Activated naive CD8-positive, alpha-beta T cell treated with anti-CD3 and anti-CD28 coated beads, Interleukin-2, amount 50 U/mL, for 16 hours (primary cell): ENCODE measurements around the gene SLC16A8.

Experiments
- DNase-seq: peaks from one replicate; pipeline ENCODE4 v3.0.0-alpha.2; 2020; ENCODE audit warnings: low read depth, low spot score

The SLC16A8 gene

DNA sequence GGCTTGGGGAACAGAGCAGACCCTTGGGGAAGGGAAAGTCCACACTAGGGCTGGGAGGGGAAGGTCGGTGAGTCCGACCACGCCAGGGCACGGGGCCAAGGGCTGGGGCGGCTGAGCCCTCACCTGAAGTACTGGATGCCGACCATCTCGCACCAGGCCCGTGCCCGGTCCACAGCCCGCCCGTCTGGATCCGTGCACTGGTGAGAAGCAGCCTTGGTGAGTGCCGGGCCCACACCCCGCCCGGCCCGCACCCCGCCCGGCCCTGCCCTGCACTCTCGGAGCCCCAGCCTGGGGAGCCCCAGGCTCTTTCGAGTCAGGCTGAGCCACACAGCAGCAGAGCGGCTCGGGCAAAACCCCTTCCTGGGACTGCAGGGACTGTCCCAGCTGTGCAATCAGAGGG is 28.4 kb upstream of the SLC16A8 start:
- no peak for DNase-seq

DNA sequence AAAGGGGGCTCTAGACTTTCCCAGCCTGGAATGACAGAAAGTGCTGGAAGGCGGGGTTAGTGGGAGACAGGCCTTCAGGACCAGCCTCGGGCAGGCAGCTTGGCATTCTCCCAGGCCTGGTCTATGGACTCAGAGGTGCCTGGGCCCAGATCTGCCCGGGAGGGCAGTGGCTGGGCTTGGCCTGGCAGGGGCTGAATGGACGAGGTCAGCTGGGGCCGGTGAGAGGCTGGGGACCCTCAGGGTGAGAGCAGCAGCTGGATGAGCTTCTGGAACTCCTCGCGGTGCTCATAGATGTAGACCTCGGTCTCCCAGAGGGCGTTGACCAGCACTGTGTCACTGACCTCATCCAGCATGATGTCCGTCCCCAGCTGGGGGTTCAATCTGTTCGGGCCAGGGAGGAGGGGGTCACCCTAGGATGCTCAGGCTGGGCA is 28.0 kb upstream of the SLC16A8 start:
- no peak for DNase-seq

DNA sequence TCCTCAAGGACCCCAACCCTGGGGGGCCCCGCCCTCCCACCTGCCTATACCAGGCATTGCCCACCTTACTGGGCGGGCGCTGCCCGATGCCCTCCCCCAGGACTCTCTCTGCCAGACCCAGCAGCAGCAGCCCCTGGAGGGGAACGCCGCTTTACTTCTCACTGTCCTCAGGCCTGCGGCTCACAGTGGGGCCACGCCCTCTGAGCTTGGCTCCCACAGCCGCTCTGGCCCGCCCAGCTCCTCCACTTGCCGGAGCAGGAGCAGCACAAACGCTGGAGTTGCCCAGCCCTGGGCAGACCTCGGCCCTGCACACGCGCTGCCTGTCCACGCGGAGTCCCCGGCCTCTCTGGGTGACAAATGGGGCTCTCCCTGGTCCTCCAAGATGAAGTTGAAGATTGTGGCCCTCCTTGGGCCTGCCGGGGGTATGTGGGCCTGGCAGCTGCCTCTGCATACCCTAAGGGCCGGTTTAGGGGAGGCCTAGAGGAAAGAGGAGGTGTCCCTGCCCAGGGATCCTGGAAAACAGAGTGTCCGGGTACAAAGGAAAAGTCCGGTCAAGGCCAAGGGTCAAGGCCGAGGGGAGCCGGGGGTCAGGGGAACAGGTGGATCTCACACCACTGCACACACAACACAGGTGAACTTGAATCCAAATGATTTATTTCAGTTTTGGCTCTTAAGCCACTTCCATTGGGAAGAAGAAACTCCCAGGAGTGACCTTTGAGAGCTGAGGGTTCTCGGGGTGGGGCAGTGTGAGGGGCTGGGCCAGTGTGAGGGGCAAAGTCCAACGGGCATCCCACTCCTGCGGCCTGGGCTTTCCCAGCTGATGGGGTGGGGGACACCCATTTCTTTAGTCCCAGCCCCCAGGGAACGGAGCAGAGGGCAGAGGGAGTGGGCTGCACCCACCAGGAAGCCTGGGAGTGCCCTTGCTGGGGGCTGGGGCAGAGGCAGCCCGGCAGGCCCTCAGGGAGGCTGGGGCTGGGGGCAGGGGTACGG is 27.2 kb upstream of the SLC16A8 start:
- DNase-seq, result no peak

DNA sequence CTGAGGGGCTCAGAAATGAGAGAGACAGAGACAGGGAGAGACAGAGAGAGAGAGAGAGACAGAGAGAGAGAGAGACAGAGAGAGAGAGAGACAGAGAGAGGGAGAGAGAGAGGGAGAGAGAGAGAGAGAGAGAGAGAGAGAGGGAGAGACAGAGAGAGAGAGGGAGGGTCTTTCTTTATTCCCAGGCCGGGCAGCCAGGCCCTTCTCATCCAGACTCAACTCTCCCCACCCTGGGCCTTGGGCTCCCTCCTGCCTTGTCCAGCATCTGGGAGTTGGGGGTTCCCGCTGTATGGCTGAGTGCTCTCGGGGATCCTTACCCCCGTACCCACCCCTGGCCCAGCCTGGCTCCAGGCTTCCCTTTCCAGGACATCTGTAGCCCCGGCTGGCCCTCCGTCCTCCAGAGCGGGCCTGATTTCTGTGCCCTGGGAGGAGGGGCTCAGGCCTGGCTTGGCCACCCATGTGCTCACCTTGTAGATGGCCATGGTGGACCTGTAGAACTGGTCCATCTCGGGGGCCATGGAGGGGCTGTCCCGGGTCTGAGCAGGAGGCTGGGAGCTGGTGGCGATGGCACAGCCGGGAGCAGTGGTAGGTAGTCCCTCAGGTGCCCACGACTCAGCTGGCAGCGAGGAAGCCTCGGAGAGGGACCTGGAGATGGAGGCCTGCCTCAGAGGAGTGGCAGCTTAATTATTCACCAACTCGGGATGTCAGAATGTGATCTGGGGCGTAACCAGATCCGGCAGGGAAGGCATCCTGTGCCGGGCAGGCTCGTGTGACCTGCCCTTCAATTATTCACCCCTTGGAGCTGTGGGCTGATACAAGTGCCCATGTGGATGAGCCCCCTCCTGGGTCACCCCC is 26.3 kb upstream of the SLC16A8 start, which contains the start of gene BAIAP2L2:
BAIAP2L2 (minus strand) TSS at position 677 of the 855 bp plus-strand sequence; CDS start at position 518, 159 bp downstream.
- no peak for DNase-seq

DNA sequence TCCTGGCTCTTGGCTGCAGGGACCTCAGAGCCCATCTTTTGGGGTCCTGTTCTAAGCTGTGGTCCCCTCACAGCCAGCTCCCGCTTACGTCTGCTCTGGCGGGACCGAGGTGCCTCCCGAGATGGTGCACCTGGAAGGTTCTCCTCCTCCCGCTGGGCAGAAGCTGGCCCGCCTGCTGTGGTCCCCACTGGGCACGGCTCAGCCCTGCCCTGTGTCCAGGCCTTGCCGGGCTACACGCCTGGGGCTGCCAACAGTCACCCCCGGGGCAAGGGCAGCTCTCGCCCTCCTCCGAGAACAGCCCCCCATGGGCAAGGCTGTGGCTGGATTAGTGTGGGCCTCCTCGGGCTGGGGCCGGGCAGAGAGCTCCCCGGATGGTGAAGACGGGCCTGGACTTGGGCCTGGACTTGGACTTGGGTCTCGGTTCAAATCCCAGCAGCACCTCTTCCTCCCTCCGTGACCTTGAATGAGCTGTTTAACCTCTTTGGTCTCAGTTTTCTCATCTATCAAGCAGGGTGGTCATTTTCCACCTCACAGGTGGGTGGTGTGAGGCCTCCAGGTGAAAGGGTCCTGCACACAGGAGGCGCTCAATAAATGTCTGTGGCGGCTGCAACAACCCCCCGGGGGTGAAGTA is 25.5 kb upstream of the SLC16A8 start:
- no peak for DNase-seq

DNA sequence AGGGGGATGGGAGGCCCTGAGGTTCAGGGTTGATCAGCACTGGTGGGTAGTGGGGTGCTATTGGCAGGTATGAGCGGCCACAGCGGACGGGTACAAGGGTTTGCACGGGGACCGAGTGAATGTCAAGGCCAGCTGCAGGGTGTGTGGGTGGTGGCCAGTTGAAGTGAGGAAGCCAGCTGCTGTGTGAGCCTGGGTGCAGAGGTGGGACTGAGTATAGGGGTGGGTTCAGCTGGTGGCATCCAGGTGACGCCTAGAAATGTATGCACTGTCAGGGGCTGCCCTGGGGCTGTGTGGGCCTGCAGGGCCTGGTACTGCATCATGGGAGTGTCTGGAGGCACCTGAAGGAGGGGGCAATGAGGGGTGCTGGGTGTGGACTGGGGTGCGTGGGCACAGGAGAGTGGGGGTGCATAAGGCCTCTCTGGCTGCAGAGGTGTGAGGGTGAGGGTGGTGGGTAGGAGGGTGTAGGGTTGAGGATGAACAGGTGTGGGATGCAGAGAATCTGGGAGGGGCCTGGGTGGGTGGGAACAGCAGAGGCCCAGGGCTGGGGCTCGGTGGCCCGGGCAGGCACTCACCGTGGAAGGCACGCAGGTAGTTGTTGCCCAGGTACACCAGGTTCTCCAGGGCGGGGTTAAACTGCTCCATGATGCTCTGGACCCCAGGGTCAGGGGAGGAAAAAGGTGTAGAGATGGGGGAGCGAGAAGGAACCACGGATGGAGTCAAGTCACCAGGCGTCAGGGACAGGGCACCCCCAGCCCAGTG is 24.8 kb upstream of the SLC16A8 start:
- no peak for DNase-seq

DNA sequence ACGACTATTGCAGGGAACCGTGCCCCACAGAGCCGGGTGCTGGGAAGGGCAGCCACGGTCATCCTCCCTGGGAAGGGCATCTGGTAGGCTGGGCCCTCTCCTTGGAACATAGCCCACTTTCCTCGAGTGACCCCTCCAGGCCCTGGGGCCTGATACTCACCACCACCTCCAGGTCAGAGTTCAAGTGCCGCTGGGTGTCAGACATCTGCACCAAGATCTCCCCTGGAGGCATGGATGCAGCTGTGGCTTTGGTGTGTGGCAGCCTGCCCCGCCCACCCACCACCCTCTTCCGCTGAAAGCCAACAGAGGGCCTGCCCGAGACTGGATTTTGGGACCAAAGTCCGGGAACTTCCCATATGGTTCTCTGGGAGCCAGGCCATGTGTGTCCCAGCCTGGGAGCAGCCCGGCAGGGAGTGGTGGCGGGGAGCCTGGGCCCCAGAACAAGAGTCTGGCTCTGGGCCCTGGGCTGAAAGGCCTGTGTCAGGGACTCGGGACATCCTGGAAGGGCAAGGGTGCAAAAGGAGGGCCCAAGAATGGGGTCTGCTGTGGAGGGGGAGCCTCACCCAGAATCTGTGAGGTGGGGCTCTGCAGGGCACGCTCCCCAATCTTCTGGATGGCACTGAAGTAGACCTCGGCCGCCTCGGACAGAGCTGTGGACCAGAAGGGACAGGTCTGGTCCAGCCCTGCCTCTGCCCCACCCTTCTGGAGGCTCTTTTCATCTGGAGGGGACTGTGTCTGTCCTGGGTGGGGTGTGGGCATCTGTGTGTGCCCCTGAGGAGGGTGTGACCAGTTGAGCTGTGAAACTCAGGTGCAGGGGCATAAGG is 23.9 kb upstream of the SLC16A8 start:
- DNase-seq, result no peak

DNA sequence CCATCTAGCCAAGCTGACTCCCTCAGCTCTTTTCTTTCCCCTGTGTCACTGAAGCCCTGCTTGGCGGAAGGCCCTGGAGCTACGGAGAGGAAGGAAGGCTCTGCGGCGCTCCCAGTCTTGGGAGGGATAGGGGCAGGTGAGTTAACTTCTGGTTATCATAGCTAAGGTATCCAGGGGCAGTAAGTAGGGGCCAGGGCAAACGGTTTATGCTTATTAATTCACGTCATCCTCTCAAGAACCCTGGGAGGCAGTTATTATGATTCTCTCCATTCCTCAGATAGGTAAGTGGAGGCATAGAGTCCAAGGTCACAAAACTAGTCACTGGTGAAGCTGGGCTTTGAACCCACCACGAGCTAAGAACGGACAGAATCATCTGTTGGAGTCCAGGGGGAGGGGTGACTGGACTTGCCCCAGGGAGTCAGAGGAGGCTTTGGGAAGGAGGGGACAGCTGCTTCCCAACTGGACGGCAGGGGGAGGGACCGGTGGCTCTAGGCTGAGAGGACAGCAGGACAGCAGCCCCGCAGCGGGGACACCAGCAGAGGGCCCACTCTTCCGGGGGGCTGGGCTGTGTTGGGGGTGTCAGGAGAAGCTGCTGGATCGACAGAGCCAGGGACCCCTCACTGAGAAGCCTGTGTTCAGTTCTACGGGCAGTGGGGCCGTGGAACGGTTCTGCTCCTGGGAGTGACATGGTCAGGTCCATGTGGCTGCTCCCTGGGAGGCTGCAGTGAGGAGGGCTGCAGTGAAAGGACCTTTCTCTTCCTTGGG is 23.0 kb upstream of the SLC16A8 start:
- DNase-seq, result no peak

DNA sequence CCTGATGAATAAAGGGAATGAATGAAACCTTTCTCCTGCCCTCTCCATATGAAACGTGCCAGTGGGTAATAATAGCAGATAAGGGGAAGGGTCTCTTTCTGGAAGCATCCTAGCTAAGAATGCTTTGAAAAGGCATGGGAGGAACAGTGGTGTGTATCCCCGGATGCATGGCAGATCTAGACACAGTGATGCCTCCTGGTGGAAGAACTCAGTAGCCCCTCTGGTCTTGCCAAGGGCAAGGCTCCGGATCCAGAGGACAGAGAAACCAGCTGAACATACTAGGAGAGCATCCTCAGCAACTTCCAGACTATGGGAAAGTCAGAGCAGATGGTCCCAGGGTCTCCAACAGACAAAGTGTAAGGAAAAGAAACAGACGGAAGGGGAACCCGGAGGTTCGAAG is 20.1 kb upstream of the SLC16A8 start:
- DNase-seq, result no peak

DNA sequence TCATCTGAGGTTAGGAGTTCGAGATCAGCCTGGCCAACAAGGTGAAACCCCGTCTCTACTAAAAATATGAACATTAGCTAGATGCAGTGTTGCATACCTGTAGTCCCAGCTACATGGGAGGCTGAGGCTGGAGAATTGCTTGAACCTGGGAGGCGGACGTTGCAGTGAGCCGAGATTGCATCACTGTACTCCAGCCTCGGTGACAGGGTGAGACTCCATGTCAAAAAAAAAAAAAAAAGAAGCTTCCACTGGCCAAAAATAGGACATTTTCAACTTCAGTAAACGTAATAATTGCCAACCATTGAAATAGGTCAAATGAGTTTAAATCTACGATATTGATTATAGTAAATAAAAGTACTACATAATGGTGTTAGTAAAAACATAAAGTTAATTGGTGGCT is 19.7 kb upstream of the SLC16A8 start:
- DNase-seq, result no peak

DNA sequence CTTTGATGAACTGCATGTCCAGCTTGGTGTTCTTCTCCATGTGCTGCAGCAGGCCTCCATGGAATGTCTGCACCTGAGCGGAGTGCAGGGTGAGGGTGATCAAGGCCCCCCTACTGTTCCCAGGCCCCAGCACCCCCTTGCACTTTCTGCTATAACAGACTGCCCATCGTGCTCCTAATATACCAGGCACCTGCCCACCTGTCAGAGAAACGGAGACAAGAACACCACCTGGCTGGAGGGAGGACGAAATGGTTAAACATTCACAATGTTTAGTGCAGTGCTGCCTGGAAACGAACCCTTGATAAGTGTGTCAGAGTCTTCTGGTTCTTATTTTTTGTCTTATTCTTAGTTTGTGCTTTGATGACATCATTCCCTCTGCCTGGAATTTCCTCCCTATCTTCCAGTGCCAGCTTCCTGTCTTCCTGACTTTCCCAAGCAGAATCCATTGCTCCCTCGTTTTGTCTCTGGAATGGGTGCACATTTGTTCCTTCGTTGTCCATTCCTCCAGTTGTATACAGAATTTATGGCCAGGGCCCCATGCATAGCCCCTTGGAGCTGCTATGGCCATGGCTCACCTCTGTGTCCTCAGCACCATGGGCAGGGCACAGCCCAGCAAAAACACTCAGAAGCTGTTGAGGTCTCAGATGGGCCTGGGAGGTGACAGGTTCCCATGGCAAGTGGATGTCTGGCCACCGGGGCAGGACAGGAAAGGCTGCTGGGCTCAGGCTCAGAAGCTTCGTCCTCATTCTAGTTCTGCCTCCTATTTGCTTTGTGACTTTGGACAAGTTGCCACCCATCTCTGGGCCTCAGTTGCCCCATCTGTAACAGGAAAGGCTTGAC is 14.6 kb upstream of the SLC16A8 start:
- no peak for DNase-seq

DNA sequence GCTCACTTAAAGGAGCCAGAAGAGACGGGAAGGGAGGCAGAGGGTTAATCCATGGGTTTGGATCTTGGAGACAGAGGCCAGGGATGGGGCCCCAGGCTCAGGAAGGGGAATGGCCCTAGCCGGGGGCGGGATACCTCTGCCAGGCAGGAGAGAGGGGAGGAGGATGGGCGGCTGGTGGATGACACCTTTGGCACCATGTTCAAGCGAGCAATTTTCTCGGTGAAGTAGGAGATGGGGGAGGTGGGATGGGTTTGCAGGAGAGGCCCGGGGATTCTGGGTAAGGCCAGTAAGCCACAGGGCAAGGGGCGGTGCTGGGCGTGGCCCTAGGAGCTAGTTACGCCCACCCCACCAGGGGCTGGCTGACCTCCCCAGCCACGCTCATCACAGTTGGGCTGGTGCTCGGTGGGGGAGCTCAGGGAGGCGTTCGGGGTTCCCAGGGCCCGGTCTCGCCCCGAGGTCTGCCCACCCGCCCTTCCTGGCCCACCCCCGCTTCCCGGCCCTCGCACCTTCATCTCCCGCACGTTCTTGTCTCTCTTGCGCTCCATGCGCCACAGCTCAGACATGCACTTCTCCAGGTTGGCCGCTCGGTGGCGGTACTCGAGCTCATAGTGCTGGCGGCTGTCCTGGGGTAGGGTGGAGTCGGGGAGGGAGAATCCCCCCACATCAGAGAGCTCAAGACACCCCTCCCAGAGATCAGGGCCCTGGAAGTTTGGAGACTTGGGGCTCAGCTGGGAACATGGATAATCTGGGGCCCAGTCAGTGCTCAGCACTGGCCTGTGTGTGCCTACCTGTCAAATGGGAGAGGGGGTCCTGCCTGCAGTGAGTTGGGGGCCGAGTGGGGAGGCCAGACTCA is 13.8 kb upstream of the SLC16A8 start:
- no peak for DNase-seq

DNA sequence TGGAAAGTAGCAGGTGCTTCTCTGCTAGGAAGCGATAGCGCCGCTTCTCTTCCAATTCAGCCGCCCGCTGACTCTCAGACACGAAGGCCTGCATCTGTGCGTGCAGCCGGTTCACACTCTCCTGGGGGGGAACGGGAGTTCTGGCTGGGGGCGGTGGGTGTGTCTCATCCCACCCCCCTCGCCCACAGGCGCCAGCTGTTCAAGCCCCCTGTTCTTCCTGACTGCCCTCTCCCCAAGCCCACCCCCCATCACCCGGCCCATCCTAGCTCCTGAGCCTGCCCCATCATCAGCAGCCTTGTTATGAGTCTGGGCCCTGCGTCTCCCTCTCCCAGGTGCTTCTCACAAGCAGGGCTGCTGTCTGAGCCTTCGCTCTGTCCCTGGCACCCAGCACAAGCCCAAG is 13.1 kb upstream of the SLC16A8 start:
- DNase-seq, result no peak

DNA sequence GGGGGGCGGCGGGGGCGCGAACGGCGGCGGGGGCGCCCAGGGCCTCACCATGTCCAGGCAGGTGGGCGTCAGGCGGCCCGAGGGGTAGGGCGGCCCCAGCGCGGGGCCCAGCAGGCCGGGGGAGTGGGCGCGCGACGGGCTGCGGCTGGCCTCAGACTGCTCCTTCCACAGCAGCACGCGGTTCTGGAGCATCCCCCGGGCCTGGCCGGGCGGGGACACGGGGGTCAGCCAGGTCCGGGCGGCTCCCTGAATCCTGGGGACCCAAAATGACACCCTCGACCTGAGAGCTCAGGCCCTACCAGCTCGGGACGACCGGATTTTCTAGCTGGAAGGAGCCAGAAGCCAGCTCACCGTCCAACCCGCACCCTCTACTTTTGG is 5.5 kb upstream of the SLC16A8 start:
- DNase-seq, result no peak

DNA sequence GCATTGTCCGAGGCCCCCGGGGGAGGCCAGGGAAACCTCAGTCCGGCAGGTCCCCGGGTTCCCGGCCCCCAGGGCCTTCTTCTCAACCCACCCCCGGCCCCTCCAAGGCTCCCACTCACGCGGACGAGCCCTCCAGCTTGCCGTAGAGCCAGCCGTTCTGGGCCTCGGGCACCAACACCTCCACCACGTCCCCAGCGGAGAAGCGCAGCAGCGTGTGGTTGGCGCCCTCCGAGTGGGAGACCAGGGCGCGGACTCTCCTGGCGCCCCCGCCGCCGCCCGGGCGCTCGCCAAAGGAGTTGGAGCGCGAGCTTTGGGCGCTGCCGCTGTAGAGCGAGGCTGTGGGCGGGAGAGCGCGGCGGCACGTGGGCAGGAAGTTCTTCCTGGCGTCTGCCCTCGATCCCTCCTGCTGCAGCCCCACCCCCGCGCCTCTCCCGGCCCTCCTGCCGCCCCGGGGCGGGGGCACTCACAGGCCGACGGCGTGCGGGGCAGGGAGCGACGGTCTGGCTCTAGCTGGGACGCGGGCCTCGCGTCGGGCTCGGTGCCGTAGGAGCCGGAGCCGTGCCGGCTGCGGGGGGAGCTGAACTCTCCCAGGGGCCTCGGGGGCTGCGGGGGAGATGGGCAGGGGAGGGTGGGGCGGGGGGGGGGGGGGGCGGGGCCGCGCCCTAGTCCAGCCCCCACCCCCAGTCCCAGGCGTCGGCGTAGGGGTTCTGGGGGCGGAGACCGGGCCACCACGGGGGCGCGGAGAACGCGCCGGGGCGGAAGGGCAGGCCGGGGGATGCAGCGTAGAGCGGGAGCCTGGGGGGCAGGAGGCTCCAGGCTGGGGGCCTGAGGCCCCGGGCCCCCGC is 4.9 kb upstream of the SLC16A8 start:
- no peak for DNase-seq

DNA sequence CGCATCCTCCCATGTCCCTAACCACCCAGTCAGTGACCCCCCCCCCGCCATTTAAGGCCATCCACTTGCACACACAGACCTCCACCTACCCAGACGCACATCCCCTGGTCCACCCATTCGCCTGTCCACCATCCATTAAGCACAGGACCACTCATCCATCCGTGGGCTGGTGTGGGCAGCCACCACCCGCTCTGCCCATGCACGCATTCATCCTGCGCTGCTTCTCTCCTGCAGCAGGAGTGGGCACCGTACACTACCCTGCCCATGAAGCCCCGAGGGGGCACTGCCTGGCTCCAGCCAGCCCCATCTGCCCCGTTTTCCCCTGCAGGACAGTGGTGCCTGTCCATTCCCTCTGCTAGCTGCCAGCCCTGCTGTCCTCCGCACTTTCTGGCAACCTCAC is 3.9 kb upstream of the SLC16A8 start:
- no peak for DNase-seq

DNA sequence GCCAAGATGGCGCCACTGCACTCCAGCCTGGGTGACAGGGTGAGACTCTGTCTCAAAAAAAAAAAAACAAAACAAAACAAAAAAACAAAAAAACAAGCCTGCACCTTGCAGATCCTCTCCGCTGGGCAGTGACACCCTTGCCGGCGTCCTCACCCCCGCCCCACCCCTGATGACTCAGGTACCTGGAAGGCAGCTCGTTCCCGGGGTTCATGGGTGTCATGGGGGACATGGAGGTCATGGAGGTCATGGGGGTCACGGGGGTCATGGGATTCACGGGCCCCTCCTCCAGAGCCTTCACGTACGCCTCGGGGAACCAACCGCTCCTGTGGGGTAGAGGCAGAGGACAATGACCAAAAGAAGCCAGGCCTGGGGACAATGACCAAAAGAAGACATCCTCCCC is 3.0 kb upstream of the SLC16A8 start:
- DNase-seq, result no peak
